Measurements from ENCODE around the gene AQP11. TPM values are rescaled to one million over a fixed set of nuclear protein-coding genes. Genes with fewer than 3 reads are reported as not detected.

AQP11 gene
- polyA plus RNA-seq, 1 of the 3 experiments (the other 2 are of a cell fraction): 1.8 TPM

- TF ChIP-seq USF1 (IDR thresholded peaks at IDR 0.05; ENCODE audit: borderline replicate concordance, low read depth) (no peak), NRF1 (IDR thresholded peaks at IDR 0.05; ENCODE audit: low read depth, low read length) (no peak), CHD2 (IDR thresholded peaks at IDR 0.05; ENCODE audit: low read length, partially characterized antibody) (peak; percentile 92), RXRA (IDR thresholded peaks at IDR 0.05; ENCODE audit: borderline replicate concordance, low read depth) (no peak), YY1 (IDR thresholded peaks at IDR 0.05; ENCODE audit: low read depth) (peak; percentile 62; the same call in 1 of the 2 replicates), MAX (IDR thresholded peaks at IDR 0.05; ENCODE audit: low read depth) (peak; percentile 98), SMC3 (IDR thresholded peaks at IDR 0.05; ENCODE audit: low read depth, low read length) (no peak), FOSL2 (IDR thresholded peaks at IDR 0.05; ENCODE audit: borderline replicate concordance, low read depth) (no peak), ELF1 (IDR thresholded peaks at IDR 0.05) (peak; percentile 74; the same call in 1 of the 2 replicates)
These were observed 47.8 kb downstream of the AQP11 start, which contains the start of gene CLNS1A (continued) for GRCh38 chr11:77637345-77638165.

- H3K9ac ChIP-seq: no peak overlapping the region
- H4K20me1 ChIP-seq (ENCODE audit: insufficient read depth): no peaks in the 10 kb centered on the region
- ChIA-PET POLR2A (no interaction called here), CTCF (interaction anchor here (1.0 kb wide), 1 partner anchor 23 kb away, joined by 3 read pairs; no protein-coding TSS in a partner anchor)
- no peak overlapping the region for H3K4me3 ChIP-seq (ENCODE audit: low read depth in 2 of 2, low read length in 1 of 2)
- no peak for DNase-seq
- H3K4me2 ChIP-seq: no peak overlapping the region
- peak overlapping the region; percentile 24; the same call in 1 of the 2 replicates for H2AFZ ChIP-seq (ENCODE audit: low read depth)
- no peak for TF ChIP-seq SMC3 (IDR thresholded peaks at IDR 0.05; ENCODE audit: low read depth, low read length)
- TF ChIP-seq TEAD4 (IDR thresholded peaks at IDR 0.05; ENCODE audit: borderline replicate concordance, insufficient read depth): no peak
- TF ChIP-seq RXRA (IDR thresholded peaks at IDR 0.05; ENCODE audit: borderline replicate concordance, low read depth): no peak
- no peak for TF ChIP-seq EP300 (IDR thresholded peaks at IDR 0.05; ENCODE audit: borderline replicate concordance in 1 of 2, low read depth in 1 of 2, low read length in 1 of 2)
- TF ChIP-seq USF1 (IDR thresholded peaks at IDR 0.05; ENCODE audit: borderline replicate concordance, low read depth): no peak
- TF ChIP-seq NFIC (IDR thresholded peaks at IDR 0.05; ENCODE audit: borderline replicate concordance): no peak
- TF ChIP-seq MEF2A (IDR thresholded peaks at IDR 0.05; ENCODE audit: borderline replicate concordance, low read depth): no peak
- TF ChIP-seq RFX5 (IDR thresholded peaks at IDR 0.05; ENCODE audit: low read length): no peak
- H3K27ac ChIP-seq (ENCODE audit: low read depth in 2 of 2, low read length in 1 of 2): no peak overlapping the region
- no peaks in the 10 kb centered on the region for H3K27me3 ChIP-seq (ENCODE audit: insufficient read depth)
- whole genome bisulfite sequencing (ENCODE audit: low lambda C conversion rate): 53% methylated on average over 2 of the region's 2 CpGs
- H3K36me3 ChIP-seq (replicated peaks in 1 of 2; ENCODE audit: control insufficient read depth in 1 of 2, insufficient read depth in 2 of 2, low read length in 1 of 2): no peaks in the 10 kb centered on the region
- H3K9me3 ChIP-seq: no peaks in the 10 kb centered on the region
- H3K9me2 ChIP-seq: no peaks in the 10 kb centered on the region
- no peaks in the 10 kb centered on the region for H3F3A ChIP-seq (replicated peaks; ENCODE audit: insufficient read depth)
- H3K4me1 ChIP-seq (ENCODE audit: control insufficient read depth in 1 of 2, insufficient read depth in 2 of 2, low read depth in 1 of 2, low read length in 1 of 2): peaks cover 3 to 7% of the 10 kb centered on the region in 2 experiments; a peak in 2 of 4 replicates
- H3K79me2 ChIP-seq (ENCODE audit: insufficient read depth): peaks cover 4% of the 10 kb centered on the region
These were observed 52.5 kb downstream of the AQP11 start for GRCh38 chr11:77642228-77642627.
